Embryonic facial prominence (tissue), 1 donor: Measurements from ENCODE around the gene RAB29.

Experiments used
- DNase-seq: peaks from one replicate; pipeline ENCODE4 v3.0.0-alpha.2; 2016; ENCODE audit errors: extremely low spot score

The RAB29 gene

GRCh38 chr1:205794011-205794730, 18.9 kb upstream of the RAB29 start:
- DNase-seq = no peak

GRCh38 chr1:205792961-205793673, 17.8 kb upstream of the RAB29 start:
- DNase-seq = no peak

DNA sequence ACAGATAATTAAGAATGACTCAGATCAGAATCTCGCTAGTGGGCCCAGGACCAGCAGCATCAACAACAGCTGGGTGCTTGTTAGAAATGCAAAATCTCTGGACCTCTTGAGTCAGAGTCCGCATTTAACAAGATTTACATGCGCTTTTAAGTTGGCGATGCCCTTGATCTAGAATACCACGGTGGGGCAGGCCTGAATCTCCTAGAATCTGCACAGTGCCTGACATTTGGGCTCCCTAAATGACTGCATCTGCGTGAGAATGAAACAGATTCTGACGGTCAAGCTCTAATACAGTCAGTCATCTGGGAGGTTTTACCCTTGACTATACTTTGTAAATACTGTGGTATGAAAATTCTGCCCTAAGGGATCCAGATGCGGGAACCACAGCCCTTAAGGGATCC, 17.2 kb upstream of the RAB29 start:
- DNase-seq = no peak

DNA sequence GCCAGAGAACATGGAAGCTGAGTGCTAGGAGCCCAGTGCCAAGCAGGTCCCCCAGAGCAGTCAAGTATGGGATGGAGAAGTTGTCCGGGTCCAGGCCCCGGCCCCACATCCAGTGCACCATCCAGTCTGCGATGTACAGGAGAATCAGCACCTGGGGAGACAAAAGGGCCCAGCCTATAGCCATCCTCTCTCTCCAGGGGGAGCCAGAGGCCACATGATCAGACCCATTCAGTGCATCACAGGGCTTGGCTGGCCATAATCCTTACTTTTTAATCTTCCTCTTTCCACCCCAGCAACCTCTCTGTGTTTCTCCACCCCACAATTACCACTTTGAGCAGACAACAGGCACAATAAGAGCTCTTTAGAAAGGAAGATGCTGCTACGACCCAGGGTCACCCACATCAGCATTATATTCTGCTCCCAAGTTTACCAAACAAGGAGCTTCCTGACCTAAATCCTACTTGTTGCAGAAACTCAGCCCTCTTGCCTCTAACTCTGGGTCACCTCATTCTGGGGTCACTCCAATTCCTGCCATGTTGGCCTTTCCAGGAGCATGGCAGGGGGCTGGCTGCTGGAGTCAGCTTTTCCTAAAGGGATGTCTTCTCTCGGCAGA, 16.4 kb upstream of the RAB29 start:
- no peak for DNase-seq

DNA sequence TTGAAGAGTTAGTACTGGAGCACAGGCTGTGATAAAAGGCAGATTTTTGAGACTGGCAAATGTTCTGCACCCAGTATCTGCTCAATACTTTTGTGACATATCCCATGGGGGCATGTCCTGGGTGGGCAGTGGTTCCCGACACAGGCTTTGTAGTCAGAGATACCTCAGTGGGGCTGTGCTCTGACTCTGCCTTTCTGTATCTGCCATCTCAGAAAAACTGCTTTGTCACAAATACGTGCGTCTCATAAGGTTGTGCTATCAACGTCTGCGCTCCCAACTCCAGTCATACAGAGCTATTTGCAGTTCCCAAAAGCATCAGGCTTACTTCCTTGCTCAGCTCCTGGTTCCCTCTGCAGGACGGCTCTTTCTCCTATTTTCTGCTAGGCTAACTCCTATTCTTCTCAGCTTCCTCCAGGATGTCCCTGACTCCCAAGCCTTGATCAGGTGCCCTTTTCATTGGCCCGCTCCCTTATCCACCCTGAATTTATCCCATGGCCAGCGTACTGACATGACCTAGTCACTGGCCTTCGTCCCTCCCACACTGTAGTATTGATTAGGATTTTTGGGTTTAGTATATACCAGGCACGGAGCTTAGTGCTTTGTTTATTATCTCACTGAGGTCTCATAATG, 12.1 kb upstream of the RAB29 start:
- no peak for DNase-seq

DNA sequence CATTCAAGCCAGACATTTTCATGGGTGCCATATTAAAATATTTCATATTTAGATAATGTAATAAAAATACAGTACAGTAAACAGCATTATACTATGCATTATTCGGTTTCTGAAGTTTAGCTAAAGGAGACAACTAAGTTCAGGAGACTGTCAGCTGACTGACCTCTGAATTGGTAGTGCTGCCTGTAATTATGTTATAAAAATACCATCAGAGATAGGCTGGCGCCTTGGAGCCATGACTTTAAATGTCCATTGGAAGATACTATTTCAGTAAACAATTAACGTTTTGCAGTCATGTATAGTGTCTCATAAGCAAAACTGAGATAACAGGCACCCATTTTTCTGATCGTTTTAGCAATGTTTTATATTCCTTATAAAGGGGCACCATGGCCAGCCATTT, 11.3 kb upstream of the RAB29 start:
- DNase-seq = no peak

DNA sequence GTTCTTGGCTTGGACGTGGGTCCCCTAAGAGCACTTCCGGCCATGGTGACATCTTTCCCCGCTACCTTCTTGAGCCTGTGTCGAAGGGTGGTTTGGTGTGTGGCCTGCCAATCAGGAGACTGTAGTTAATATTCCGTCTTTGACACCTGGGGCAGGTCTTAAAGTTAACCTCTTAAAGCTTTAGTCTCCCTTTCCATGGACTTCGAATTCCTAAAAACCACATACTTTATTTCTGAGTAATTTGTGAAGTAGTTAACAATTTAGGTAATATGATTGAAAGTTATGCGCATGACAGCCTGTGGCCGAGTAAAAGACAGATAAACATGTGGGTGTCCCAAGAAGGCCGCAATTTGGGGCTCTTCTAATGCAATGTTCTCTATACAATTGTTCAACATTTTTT, 10.2 kb upstream of the RAB29 start:
- no peak for DNase-seq

DNA sequence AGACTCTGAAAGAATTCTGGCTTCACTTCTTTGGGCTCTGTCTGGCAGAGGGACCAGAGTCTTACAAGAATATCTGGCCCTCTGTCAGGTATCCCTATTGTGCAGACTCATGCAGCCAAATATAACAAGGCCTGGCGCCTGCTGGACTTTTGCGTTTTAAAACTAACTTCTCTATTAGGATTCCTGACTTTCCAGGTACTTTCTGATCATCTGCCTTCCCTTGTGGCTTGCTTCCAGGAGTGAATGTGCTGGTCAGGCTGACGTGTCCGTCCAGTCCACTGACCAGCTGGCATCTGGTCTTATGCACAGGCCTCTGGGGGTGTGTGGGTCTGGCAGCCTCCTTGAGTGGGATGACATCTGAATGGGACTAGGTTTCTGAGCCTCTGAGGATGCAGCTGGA, 8.6 kb upstream of the RAB29 start:
- DNase-seq = no peak

GRCh38 chr1:205783433-205783795, 8.1 kb upstream of the RAB29 start:
- no peak for DNase-seq

DNA sequence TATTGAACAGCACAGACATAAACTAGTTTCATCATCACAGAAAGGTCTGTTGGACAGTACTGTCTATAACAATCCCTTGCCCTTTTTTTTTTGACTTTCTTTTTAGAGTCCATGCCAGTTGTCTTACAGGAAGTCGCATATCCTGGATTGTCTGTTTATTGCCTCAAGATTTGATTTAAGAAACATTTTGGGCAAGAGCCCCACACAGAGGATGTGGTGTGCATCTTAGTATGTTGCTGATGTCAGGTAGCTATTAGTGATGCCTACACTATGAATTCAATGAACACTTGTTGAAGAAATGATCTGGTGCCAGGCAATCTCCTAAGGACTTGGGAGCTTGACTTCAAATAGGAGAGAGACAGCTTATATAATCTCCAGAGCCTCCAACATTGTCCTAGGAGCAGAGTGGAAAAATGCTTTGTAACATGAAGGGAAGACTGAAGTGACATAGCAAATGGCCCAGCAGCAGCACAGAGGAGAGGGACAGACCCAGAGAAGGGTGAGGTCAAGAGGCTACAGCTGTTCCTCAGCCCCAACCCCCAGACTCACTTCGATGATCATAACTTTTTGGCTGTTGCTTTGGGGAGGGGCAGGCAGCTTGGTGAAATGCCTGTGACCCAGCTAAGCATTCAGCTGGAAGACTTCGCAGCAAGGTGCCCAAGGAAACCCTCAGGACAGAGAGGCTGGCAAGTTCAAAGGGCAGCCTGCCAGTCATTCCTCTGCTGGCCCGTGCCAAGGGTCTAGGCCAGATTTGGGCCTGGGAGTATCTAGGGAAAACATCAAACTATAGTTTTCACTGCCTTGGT, 7.5 kb upstream of the RAB29 start:
- DNase-seq = no peak

GRCh38 chr1:205780335-205780734, 5.1 kb upstream of the RAB29 start:
- no peak for DNase-seq

GRCh38 chr1:205777994-205778393, 2.7 kb upstream of the RAB29 start:
- DNase-seq = no peak

DNA sequence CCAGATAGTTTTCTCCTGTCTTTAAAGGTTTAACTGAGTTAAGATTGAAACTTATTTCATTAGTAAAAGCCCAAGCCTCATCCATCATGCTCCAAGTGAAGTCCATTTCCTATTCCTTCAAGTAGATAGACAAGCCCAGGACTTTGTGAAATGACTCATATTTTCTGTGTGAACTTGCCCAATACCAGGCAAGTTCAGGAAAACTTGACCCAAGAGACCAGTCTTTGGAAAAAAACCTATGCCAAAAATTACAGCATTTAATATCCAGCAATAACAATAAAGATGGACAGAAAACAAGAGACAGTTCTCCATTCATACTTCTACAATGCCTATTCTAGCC, 405 bp upstream of the RAB29 start:
- no peak for DNase-seq

GRCh38 chr1:205774198-205775014, 876 bp downstream of the RAB29 start:
- DNase-seq = no peak

GRCh38 chr1:205772607-205773032, 2.7 kb downstream of the RAB29 start:
- DNase-seq = no peak

DNA sequence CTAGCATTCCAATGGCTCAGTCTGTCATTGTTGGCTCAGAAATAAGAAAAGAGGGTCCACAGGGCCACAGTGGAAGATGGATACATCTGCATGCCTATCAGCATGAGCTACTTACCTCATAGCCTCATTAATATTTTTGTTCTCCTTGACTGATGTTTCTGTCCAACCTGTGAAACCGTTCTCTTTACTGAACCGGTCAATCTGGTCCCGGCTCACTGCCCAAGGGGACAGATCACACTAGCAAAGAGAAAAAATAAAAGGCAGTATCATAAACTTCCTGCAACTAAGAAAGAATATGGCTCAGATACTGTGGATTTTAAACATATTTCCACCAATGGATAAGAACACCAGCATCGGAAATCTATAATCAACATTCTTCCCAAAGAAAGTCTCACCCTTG, 4.7 kb downstream of the RAB29 start:
- no peak for DNase-seq

- no peak for DNase-seq
These were observed 5.5 kb downstream of the RAB29 start for GRCh38 chr1:205769641-205770365.

- DNase-seq = no peak
These were observed 8.0 kb downstream of the RAB29 start for GRCh38 chr1:205767248-205767647.

GRCh38 chr1:205766570-205766969, 8.7 kb downstream of the RAB29 start:
- DNase-seq = no peak

DNA sequence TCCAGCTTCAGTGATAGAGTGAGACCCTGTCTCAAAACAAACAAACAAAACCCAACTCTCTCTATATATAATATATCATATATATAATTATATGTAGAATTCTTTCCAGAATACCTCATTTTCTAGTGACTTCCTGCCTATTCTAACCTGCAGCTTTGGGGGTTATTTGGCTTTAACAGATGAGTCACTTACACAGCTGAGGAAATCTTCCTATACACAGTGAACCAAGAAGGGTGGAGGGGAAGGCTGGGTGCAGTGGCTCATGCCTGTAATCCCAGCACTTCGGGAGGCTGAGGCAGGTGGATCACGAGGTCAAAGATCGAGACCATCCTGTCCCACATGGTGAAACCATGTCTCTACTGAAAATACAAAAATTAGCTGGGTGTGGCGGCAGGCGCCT, 9.2 kb downstream of the RAB29 start:
- DNase-seq = no peak
